Right renal pelvis (tissue), 4 donors: ENCODE data around the gene CHST6. TPM values are rescaled to one million over a fixed set of nuclear protein-coding genes. Genes with fewer than 3 reads are reported as not detected.
"Not testable (repeated sequence)": the region's sequence is repeated elsewhere in the genome, so short reads cannot be mapped to it uniquely, and the experiment has no call there.

Source experiments
- DNase-seq, 4 donors: peaks; one replicate each; pipeline ENCODE4 v3.0.0-alpha.2; 2013; ENCODE audit warnings: low read depth in 4 of 4, low spot score in 3 of 4, missing footprints in 1 of 4
- polyA plus RNA-seq, 4 donors: library from polyadenylated mRNA; unstranded; fragments of 120-200 nt; gene quantifications; one replicate each; pipeline ENCODE4 v1.2.1, GENCODE V29; 2013; ENCODE audit not compliant: insufficient read length in 4 of 4

The CHST6 gene
- under 1 TPM; 0.76 to 0.96 (median 0.89) TPM for polyA plus RNA-seq

GRCh38 chr16:75495076-75495674 lies at the start of gene CHST6:
Gene CHST6 (minus strand): TSS chr16:75495441. CDS start chr16:75479828, 15,613 bp downstream.
- no peak for DNase-seq

GRCh38 chr16:75542462-75542861 lies 47.2 kb upstream of the CHST6 start:
- not testable (repeated sequence) for DNase-seq

GRCh38 chr16:75541236-75541635 lies 46.0 kb upstream of the CHST6 start:
- no peak for DNase-seq

- not testable (repeated sequence) for DNase-seq
Measured at GRCh38 chr16:75538882-75539565, 43.8 kb upstream of the CHST6 start.

- no peak for DNase-seq
Measured at GRCh38 chr16:75537776-75538175, 42.5 kb upstream of the CHST6 start.

GRCh38 chr16:75535901-75536300 lies 40.7 kb upstream of the CHST6 start, which contains the start of gene CHST5:
Gene CHST5 (minus strand): TSS chr16:75536108. CDS start chr16:75530384, 5,724 bp downstream.
- DNase-seq = no peak

GRCh38 chr16:75535211-75535843 lies 40.1 kb upstream of the CHST6 start:
- no peak for DNase-seq

- peak in 1 of 4 donors; percentile 13 for DNase-seq
Measured at GRCh38 chr16:75534560-75535205, 39.4 kb upstream of the CHST6 start.

GRCh38 chr16:75532791-75533190 lies 37.5 kb upstream of the CHST6 start:
- DNase-seq = no peak

GRCh38 chr16:75532142-75532765 lies 37.0 kb upstream of the CHST6 start:
- DNase-seq = no peak

- DNase-seq = no peak
Measured at GRCh38 chr16:75529959-75530358, 34.7 kb upstream of the CHST6 start.

- no peak for DNase-seq
Measured at GRCh38 chr16:75529056-75529905, 34.0 kb upstream of the CHST6 start.

GRCh38 chr16:75527825-75528299 lies 32.6 kb upstream of the CHST6 start:
- no peak for DNase-seq

- DNase-seq = no peak
Measured at GRCh38 chr16:75526032-75526790, 31.0 kb upstream of the CHST6 start.

GRCh38 chr16:75519175-75519574 lies 23.9 kb upstream of the CHST6 start:
- DNase-seq = no peak

GRCh38 chr16:75516189-75516966 lies 21.1 kb upstream of the CHST6 start:
- not testable (repeated sequence) for DNase-seq

- no peak for DNase-seq
Measured at GRCh38 chr16:75514296-75514695, 19.1 kb upstream of the CHST6 start.

- no peak for DNase-seq
Measured at GRCh38 chr16:75506574-75506973, 11.3 kb upstream of the CHST6 start.
